Epithelial cell of esophagus (primary cell): Measurements from ENCODE around the gene LINC01488.

ENCODE experiments used
- DNase-seq: peaks from one replicate; pipeline ENCODE4 v3.0.0; 2010; ENCODE audit warnings: low read depth
- H3K4me3 ChIP-seq: 2 replicates; pipeline ENCODE4 v1.5.1; 2011; ENCODE audit warnings: mild to moderate bottlenecking, low read length, control low read depth
- TF ChIP-seq, protein P1 (sequence below): IDR thresholded peaks from 2 replicates; pipeline ENCODE4 v1.5.1; 2011; ENCODE audit warnings: low read depth, mild to moderate bottlenecking, low read length, control low read depth, inconsistent platforms; ENCODE audit not compliant: insufficient read depth; ENCODE audit errors: missing control alignments

LINC01488 gene

DNA sequence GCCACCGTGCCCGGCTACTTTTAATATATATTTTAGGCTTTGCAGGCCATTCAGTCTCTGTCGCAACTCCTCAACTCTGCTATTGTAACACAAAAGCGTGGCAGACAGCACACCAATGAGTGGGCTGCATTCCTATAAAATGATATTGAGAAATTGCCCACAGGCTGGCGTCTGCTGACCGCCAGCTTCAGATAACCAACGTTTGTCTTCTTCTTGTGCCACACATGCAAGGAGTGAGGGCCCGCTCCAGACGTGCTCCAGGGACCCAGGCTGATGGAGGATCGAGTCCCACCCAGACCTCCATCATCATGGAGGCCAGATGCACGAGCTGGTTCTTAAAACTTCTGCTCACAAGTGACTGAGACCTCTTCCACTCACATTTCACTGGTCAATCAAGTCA is 35.4 kb upstream of the LINC01488 start:
- no peak overlapping the region for H3K4me3 ChIP-seq
- TF ChIP-seq, protein P1, sequence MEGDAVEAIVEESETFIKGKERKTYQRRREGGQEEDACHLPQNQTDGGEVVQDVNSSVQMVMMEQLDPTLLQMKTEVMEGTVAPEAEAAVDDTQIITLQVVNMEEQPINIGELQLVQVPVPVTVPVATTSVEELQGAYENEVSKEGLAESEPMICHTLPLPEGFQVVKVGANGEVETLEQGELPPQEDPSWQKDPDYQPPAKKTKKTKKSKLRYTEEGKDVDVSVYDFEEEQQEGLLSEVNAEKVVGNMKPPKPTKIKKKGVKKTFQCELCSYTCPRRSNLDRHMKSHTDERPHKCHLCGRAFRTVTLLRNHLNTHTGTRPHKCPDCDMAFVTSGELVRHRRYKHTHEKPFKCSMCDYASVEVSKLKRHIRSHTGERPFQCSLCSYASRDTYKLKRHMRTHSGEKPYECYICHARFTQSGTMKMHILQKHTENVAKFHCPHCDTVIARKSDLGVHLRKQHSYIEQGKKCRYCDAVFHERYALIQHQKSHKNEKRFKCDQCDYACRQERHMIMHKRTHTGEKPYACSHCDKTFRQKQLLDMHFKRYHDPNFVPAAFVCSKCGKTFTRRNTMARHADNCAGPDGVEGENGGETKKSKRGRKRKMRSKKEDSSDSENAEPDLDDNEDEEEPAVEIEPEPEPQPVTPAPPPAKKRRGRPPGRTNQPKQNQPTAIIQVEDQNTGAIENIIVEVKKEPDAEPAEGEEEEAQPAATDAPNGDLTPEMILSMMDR = no peak
- DNase-seq = no peak

DNA sequence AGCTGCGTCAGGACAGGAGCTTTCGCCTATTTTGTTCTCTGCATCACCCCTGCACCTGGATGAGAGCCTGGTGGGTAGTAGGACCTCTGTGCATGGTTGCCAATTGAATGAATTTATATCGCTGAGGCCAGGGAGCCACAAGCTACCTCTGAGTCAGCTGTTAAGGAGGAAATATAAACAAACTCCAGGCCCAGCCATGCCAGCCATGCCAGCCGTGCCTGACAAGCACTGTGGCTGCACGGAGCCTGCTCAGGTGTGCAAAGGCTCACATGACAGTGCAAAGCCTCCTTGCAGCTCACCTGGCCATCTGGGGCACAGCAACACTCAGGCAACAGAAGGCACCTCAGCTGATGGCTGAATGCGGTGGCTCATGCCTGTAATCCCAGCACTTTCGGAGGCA is 33.7 kb upstream of the LINC01488 start:
- no peak overlapping the region for H3K4me3 ChIP-seq
- DNase-seq = peak; percentile 59
- TF ChIP-seq, protein P1 = no peak

DNA sequence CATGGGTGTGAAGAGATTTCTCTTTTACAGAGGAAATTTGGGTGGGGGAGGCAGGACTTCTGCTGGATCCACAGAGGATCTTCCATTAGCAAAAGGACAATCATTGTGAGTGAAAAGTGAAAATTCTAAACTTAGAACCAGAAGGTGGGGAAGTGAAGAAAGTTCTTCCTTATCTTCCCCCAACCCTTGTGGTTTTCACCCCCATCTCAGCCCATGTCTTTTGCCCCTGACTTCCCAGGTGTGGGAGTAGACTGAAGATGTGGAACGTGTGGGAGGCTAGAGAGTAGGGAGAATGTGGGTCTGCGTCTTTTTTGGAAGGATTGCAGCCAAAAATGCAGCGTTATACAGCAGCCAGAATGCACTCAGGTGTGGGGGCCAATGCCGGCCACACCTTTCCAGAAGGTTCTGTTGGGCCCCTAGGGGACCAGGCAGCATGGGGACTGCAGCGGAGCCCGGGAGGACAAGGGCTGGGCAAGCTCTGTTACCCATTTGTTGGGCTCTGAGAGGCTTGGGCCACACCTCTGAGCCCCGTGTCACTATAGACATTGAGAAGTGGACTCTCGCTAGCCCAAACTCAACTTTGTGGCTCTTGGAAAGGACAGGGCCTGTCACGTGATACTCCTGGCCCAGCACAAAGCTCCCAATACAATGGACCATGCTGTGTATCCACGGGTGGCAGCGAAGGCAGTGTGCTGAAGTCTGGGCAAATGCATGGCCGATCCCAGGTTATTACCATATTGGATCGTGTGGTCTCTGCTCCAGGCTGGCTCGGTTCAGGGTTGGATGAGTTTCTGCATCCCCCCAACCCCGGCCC is 32.8 kb upstream of the LINC01488 start:
- no peak overlapping the region for H3K4me3 ChIP-seq
- TF ChIP-seq, protein P1 = no peak
- DNase-seq = no peak

DNA sequence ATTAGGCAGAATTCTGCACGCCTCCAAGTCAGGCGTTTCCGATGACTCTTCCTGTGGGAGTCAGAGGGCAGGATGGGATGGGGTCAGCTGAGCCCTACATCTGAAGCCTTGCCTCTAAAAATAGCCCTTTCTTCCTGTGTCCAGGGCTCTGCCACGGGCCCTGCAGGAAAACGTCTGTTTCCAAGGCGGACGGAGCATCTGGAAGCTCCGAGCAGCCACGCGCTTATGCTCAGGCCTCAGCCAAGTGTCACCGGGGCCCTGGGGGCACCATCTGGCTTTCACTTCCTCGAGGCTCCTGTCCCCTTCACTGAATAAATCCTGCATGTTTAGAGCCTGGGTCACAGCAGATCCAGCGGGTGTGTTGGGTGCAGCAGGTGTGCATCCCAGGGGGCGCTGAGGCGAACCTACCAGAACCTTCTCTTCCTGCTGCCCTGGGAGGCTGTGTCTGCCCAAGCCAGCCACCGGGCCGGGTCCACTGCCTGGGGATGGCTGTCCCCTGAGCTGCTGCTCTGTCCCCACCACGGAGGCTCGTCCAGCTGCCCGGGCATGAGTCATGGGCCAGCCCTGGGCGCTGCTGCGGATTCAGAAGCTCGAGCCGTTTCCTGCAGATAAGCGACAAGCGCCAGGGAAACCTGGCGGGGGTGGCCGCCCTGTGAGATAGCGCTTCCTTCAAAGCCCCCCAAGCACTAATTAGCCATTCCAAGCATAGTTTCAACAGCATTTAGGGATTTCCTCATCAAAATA is 32.0 kb upstream of the LINC01488 start:
- H3K4me3 ChIP-seq = no peak overlapping the region

DNA sequence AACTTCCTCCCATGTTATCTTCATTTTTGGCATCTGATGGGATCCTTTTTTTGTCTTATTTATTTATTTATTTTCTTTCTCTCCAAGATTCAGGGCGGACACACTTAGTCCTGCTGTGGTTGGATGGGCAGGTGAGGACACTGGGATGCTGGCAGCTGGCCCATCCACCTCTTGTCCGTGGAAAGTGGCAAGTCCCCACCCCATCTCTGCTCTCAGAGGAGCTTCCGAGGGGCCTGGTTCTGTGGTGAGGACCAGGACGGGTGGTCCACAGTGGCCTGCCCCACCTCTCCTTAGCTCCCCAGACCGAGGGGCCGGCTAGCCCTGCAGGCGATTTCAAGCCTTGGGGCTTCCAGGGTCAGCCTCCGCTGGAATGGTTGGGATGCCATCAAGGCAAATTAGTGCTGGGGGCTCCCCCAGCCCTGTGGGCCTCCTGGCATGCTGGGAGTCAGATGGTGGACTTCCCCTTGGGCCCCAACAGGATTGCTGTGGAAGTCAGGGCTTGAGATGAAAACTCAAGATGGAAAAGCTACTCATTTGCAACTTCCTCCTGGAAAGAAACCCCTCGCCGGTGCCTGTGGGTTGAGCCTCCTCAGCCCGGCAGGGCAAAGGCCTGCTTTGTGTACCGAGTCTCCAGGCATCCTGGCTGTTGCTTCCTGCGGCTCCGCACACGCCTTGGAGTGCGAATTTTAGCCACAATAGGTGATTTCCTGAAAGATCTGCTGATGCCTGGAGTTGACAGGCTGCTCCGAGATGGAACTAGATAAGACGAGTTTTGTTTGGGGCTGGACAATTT is 31.2 kb upstream of the LINC01488 start:
- TF ChIP-seq, protein P1 = no peak
- H3K4me3 ChIP-seq = no peak overlapping the region
- no peak for DNase-seq

More for the DNA sequence above, 32.0 kb upstream of the LINC01488 start:
- DNase-seq = no peak
- TF ChIP-seq, protein P1 = no peak

DNA sequence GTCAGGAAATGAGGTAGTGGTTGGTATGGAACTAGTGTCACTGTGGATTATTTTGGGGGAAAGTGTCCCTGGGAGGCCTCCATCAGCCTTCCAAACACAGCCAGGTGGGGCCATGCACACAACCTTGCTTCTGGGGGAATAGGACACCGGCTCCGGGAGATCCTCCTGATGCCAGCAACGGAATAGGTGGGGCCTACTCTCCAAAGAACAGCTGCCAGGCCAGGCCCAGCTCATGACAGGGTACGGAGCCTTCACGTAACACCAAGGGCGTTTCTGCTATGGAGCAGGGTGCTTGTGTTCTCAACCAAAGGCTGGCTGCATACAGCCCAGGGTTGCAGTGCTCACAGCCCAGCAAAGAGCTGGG is 30.6 kb upstream of the LINC01488 start:
- H3K4me3 ChIP-seq = no peak overlapping the region
- TF ChIP-seq, protein P1 = no peak
- DNase-seq = no peak
